ENCODE measurements around the gene RAB34.

Gene RAB34

GRCh38 chr17:28675490-28675889 lies 42.2 kb downstream of the RAB34 start:
- no peak for DNase-seq

- DNase-seq, result no peak
Observed at GRCh38 chr17:28669918-28670317, 47.8 kb downstream of the RAB34 start.

- no peak for DNase-seq
Observed at GRCh38 chr17:28667870-28668269, 49.8 kb downstream of the RAB34 start.

GRCh38 chr17:28665994-28666393 lies 51.7 kb downstream of the RAB34 start:
- DNase-seq, result no peak
